GM23338 (cell line): ENCODE results near the gene DDX23. TPM values are rescaled to one million over a fixed set of nuclear protein-coding genes. Genes with fewer than 3 reads are reported as not detected.
A peak's percentile ranks its signal among the peaks of the same experiment; 100 is the strongest.

Experiments used
- ATAC-seq: fragments of 200-7000 bp; cut with Tn5 transposase; 3 replicates; pipeline ENCODE4 v1.9.1; 2020
- DNase-seq: peaks from one replicate; pipeline ENCODE4 v3.0.0-alpha.2; 2015; ENCODE audit warnings: low spot score
- H2AFZ ChIP-seq: fragments of 200-600 bp; sonication (generic); 2 replicates; pipeline ENCODE4 v1.8.0; 2016; ENCODE audit warnings: antibody characterized with exemption, mild to moderate bottlenecking, moderate library complexity
- H3F3A ChIP-seq: fragments of 200-600 bp; sonication (generic); replicated peaks from 2 replicates; pipeline ENCODE4 v1.8.0; 2017; ENCODE audit warnings: antibody characterized with exemption, mixed run types, low read depth
- H3K27ac ChIP-seq: fragments of 200-600 bp; sonication (generic); 2 replicates; pipeline ENCODE4 v1.6.1; 2016; ENCODE audit warnings: low read depth
- H3K27me3 ChIP-seq: fragments of 200-600 bp; sonication (generic); 2 replicates; pipeline ENCODE4 v1.8.0; 2016; ENCODE audit warnings: mild to moderate bottlenecking, mixed run types, moderate library complexity; ENCODE audit not compliant: insufficient read depth
- H3K36me3 ChIP-seq: fragments of 200-600 bp; sonication (generic); 2 replicates; pipeline ENCODE4 v1.8.0; 2016; ENCODE audit warnings: mild to moderate bottlenecking; ENCODE audit not compliant: insufficient read depth
- H3K4me1 ChIP-seq: fragments of 200-600 bp; sonication (generic); 2 replicates; pipeline ENCODE4 v1.8.0; 2016; ENCODE audit warnings: mild to moderate bottlenecking, moderate library complexity; ENCODE audit not compliant: insufficient read depth
- H3K4me2 ChIP-seq: fragments of 200-600 bp; sonication (generic); 2 replicates; pipeline ENCODE4 v1.7.1; 2017; ENCODE audit warnings: mixed run types
- H3K4me3 ChIP-seq: fragments of 200-600 bp; sonication (generic); 2 replicates; pipeline ENCODE4 v1.6.1; 2016; ENCODE audit warnings: mixed run types
- H3K79me2 ChIP-seq: fragments of 200-600 bp; sonication (generic); replicated peaks from 2 replicates; pipeline ENCODE4 v1.8.0; 2017; ENCODE audit warnings: mild to moderate bottlenecking; ENCODE audit not compliant: insufficient read depth
- H3K9me2 ChIP-seq: fragments of 200-600 bp; sonication (generic); 2 replicates; pipeline ENCODE4 v1.8.0; 2017; ENCODE audit not compliant: insufficient read depth
- H4K20me1 ChIP-seq: fragments of 200-600 bp; sonication (generic); replicated peaks from 2 replicates; pipeline ENCODE4 v1.8.0; 2017; ENCODE audit warnings: mild to moderate bottlenecking; ENCODE audit not compliant: insufficient read depth
- H3K27ac Mint-ChIP-seq: 2 replicates; pipeline ENCODE4 v1.8.0; 2020; ENCODE audit warnings: inconsistent platforms, mild to moderate bottlenecking, moderate library complexity, mixed read lengths
- H3K27me3 Mint-ChIP-seq: 3 replicates; pipeline ENCODE4 v1.8.0; 2022; ENCODE audit warnings: low read depth, mild to moderate bottlenecking, moderate library complexity, mixed read lengths, inconsistent platforms; ENCODE audit not compliant: insufficient read depth, poor library complexity
- H3K36me3 Mint-ChIP-seq: 3 replicates; pipeline ENCODE4 v1.8.0; 2021; ENCODE audit warnings: low read depth, mild to moderate bottlenecking, inconsistent platforms, moderate library complexity, mixed read lengths
- H3K4me1 Mint-ChIP-seq: 3 replicates; pipeline ENCODE4 v1.8.0; 2020; ENCODE audit warnings: mild to moderate bottlenecking, inconsistent platforms, mixed read lengths
- H3K4me3 Mint-ChIP-seq: 3 replicates; pipeline ENCODE4 v1.8.0; 2021; ENCODE audit warnings: moderate library complexity, mild to moderate bottlenecking, inconsistent platforms, mixed read lengths
- H3K9me3 Mint-ChIP-seq: 3 replicates; pipeline ENCODE4 v1.8.0; 2020; ENCODE audit warnings: moderate library complexity, mild to moderate bottlenecking, inconsistent platforms, mixed read lengths
- CTCF ChIP-seq, 2 experiments: fragments of 200-600 bp in 1 of 2; sonication (generic) in 1 of 2; conservative IDR thresholded peaks; 2 replicates each; pipeline versions ENCODE4 v1.5.1 to v1.6.1; 2016 to 2017; ENCODE audit warnings: antibody characterized with exemption in 2 of 2, low read depth in 2 of 2, mild to moderate bottlenecking in 2 of 2, moderate library complexity in 1 of 2
- EZH2phosphoT487 ChIP-seq: fragments of 200-600 bp; sonication (generic); IDR thresholded peaks from one replicate; pipeline ENCODE4 v1.8.1; 2018; ENCODE audit warnings: antibody characterized with exemption; ENCODE audit not compliant: unreplicated experiment
- JUNB ChIP-seq: IDR thresholded peaks from one replicate; pipeline ENCODE4 v1.6.1; 2016; ENCODE audit warnings: antibody characterized with exemption; ENCODE audit not compliant: unreplicated experiment
- NANOG ChIP-seq: IDR thresholded peaks from 2 replicates; pipeline ENCODE4 v1.6.1; 2016; ENCODE audit warnings: antibody characterized with exemption, borderline replicate concordance
- REST ChIP-seq: IDR thresholded peaks from one replicate; pipeline ENCODE4 v1.6.1; 2018; ENCODE audit warnings: antibody characterized with exemption; ENCODE audit not compliant: unreplicated experiment
- STAT1 ChIP-seq: IDR thresholded peaks from one replicate; pipeline ENCODE4 v1.6.1; 2016; ENCODE audit warnings: antibody characterized with exemption; ENCODE audit not compliant: unreplicated experiment
- ZNF114 ChIP-seq: fragments of 250-450 bp; sonication (Bioruptor Pico); IDR thresholded peaks from 2 replicates; pipeline ENCODE4 v1.5.0; 2020; ENCODE audit warnings: mild to moderate bottlenecking, moderate library complexity
- ZNF331 ChIP-seq: fragments of 250-450 bp; sonication (Bioruptor Pico); IDR thresholded peaks from 2 replicates; pipeline ENCODE4 v1.5.0; 2020; ENCODE audit warnings: low read depth, mild to moderate bottlenecking, moderate library complexity
- ZNF462 ChIP-seq: fragments of 250-450 bp; sonication (Bioruptor Pico); IDR thresholded peaks from 2 replicates; pipeline ENCODE4 v1.5.0; 2020; ENCODE audit warnings: mild to moderate bottlenecking, moderate library complexity
- polyA plus RNA-seq: library from polyadenylated mRNA; unstranded; fragments of >200 nt; fragmentation: Nextera tagmentation; extraction: Ambion mirVana; gene quantifications from 2 replicates; pipeline ENCODE4 v1.2.1, GENCODE V29; 2016
- total RNA-seq: library from RNA; depleted of rRNA; stranded (reverse); fragments of >200 nt; shearing (Covaris generic); gene quantifications from 2 replicates; pipeline ENCODE4 v1.2.3, GENCODE V29; 2014

Gene DDX23
- total and polyA plus RNA-seq, 2 experiments from 2014 or later = 31.7 to 78.5 TPM

- no peak overlapping the region for H3K27ac ChIP-seq
- H3K36me3 ChIP-seq = no peaks in the 10 kb centered on the region
- no peak overlapping the region for H3K27ac Mint-ChIP-seq
- peaks cover 24% of the 10 kb centered on the region for H3K4me1 Mint-ChIP-seq
- H3K9me2 ChIP-seq = no peaks in the 10 kb centered on the region
- H4K20me1 ChIP-seq = no peaks in the 10 kb centered on the region
- TF ChIP-seq CTCF (conservative IDR thresholded peaks at IDR 0.05; ENCODE audit: low read depth in 2 of 2) = no peak; a peak in 1 of 4 replicates
- no peak for TF ChIP-seq REST
- TF ChIP-seq STAT1 = no peak
- TF ChIP-seq NANOG = no peak
- no peak for TF ChIP-seq ZNF462
- no peak for TF ChIP-seq JUNB
- no peak for TF ChIP-seq EZH2phosphoT487
- no peak for TF ChIP-seq ZNF331 (CRISPR knock-in tag)
- no peak for TF ChIP-seq ZNF114
- H3K4me1 ChIP-seq = peaks cover 2% of the 10 kb centered on the region
- H3K4me3 Mint-ChIP-seq = no peak overlapping the region
- no peaks in the 10 kb centered on the region; the same call in 2 of the 3 replicates for H3K36me3 Mint-ChIP-seq
- H3F3A ChIP-seq = no peaks in the 10 kb centered on the region
- H2AFZ ChIP-seq = no peak overlapping the region
- H3K4me2 ChIP-seq = no peak overlapping the region
- peaks cover 8% of the 10 kb centered on the region for H3K27me3 Mint-ChIP-seq
- ATAC-seq (peak; percentile 32), DNase-seq (peak; percentile 52)
- peaks cover 11% of the 10 kb centered on the region for H3K27me3 ChIP-seq
- H3K79me2 ChIP-seq = no peaks in the 10 kb centered on the region
- no peak overlapping the region for H3K4me3 ChIP-seq
- no peaks in the 10 kb centered on the region; the same call in 2 of the 3 replicates for H3K9me3 Mint-ChIP-seq
Observed at GRCh38 chr12:48782457-48783395, 69.2 kb downstream of the DDX23 start.
